K562 (cell line): ENCODE data around the gene MARS1. TPM values are rescaled to one million over a fixed set of nuclear protein-coding genes. Genes with fewer than 3 reads are reported as not detected.

Experiments used
- CHCHD3 ChIP-seq: fragments of 250-450 bp; sonication (Bioruptor Pico); IDR thresholded peaks from 2 replicates; pipeline ENCODE4 v2.1.2; 2022; ENCODE audit warnings: mild to moderate bottlenecking
- DEAF1 ChIP-seq: fragments of 450-650 bp; formaldehyde crosslinking; IDR thresholded peaks from 2 replicates; pipeline ENCODE4 v1.4.0; 2020; ENCODE audit warnings: mild to moderate bottlenecking, moderate library complexity
- FOXJ2 ChIP-seq: fragments of 200-800 bp; sonication (Bioruptor generic); IDR thresholded peaks from 2 replicates; pipeline ENCODE4 v1.6.1; 2016; ENCODE audit warnings: missing genetic modification characterization, missing compliant biosample characterization
- GABPB1 ChIP-seq: sonication (generic); formaldehyde crosslinking; IDR thresholded peaks from 2 replicates; pipeline ENCODE4 v1.8.0; 2022; ENCODE audit warnings: mild to moderate bottlenecking, missing genetic modification reagents
- HBP1 ChIP-seq: fragments of 450-650 bp; formaldehyde crosslinking; IDR thresholded peaks from 2 replicates; pipeline ENCODE4 v1.4.0; 2022; ENCODE audit warnings: missing genetic modification characterization
- KAT7 ChIP-seq: sonication (generic); formaldehyde crosslinking; IDR thresholded peaks from 2 replicates; pipeline ENCODE4 v1.8.0; 2022; ENCODE audit warnings: missing genetic modification reagents, mild to moderate bottlenecking, borderline replicate concordance
- MTA1 ChIP-seq: fragments of 450-650 bp; IDR thresholded peaks from 2 replicates; pipeline ENCODE4 v1.6.1; 2017; ENCODE audit warnings: borderline replicate concordance
- MYC ChIP-seq, 2 experiments: fragments of 250-450 bp in 1 of 2; sonication (Bioruptor Pico) in 1 of 2; IDR thresholded peaks; 2 replicates each; pipeline versions ENCODE4 v1.5.1 to v1.6.1; 2012 to 2021; ENCODE audit warnings: low read depth in 2 of 2, borderline replicate concordance in 1 of 2, improper control_type of control experiment in 1 of 2, low read length in 1 of 2, mild to moderate bottlenecking in 1 of 2, moderate library complexity in 1 of 2
- NCOR1 ChIP-seq: fragments of 450-650 bp; IDR thresholded peaks from 2 replicates; pipeline ENCODE4 v1.6.1; 2016; ENCODE audit warnings: mild to moderate bottlenecking, moderate library complexity
- NFE2 ChIP-seq: IDR thresholded peaks from 2 replicates; pipeline ENCODE4 v1.6.1; 2014; ENCODE audit warnings: antibody characterized with exemption, low read depth
- NONO ChIP-seq, 2 experiments: fragments of 200-400 bp in 1 of 2; fragments of 450-650 bp in 1 of 2; formaldehyde crosslinking in 1 of 2; IDR thresholded peaks; 2 replicates each; pipeline ENCODE4 v1.6.1; 2017; ENCODE audit warnings: low read depth in 2 of 2, mild to moderate bottlenecking in 2 of 2, moderate library complexity in 2 of 2, low read length in 1 of 2
- POLR2A ChIP-seq: fragments of 450-650 bp; conservative IDR thresholded peaks from 2 replicates; pipeline ENCODE4 v1.6.1; 2016
- SMAD1 ChIP-seq: fragments of 150-350 bp; IDR thresholded peaks from 2 replicates; pipeline ENCODE4 v1.6.1; 2014; ENCODE audit warnings: low read length, low read depth; ENCODE audit not compliant: partially characterized antibody
- SUPT5H ChIP-seq: fragments of 450-650 bp; IDR thresholded peaks from 2 replicates; pipeline ENCODE4 v1.6.1; 2016
- TGIF2 ChIP-seq: sonication (generic); formaldehyde crosslinking; IDR thresholded peaks from 2 replicates; pipeline ENCODE4 v1.8.1; 2022; ENCODE audit warnings: mild to moderate bottlenecking, missing genetic modification reagents, moderate library complexity
- TOE1 ChIP-seq, 2 experiments: fragments of 450-650 bp in 1 of 2; sonication (generic) in 1 of 2; formaldehyde crosslinking in 1 of 2; IDR thresholded peaks; 2 replicates each; pipeline versions ENCODE4 v1.7.1 to v1.8.0; 2016 to 2022; ENCODE audit warnings: borderline replicate concordance in 2 of 2, mild to moderate bottlenecking in 2 of 2, antibody characterized with exemption in 1 of 2, inconsistent platforms in 1 of 2, low read depth in 1 of 2, missing genetic modification reagents in 1 of 2, moderate library complexity in 1 of 2
- ZNF232 ChIP-seq: sonication (generic); formaldehyde crosslinking; IDR thresholded peaks from 2 replicates; pipeline ENCODE4 v1.8.0; 2022; ENCODE audit warnings: mild to moderate bottlenecking, missing genetic modification reagents
- ZNF324 ChIP-seq: fragments of 250-450 bp; sonication (Bioruptor Pico); IDR thresholded peaks from 2 replicates; pipeline ENCODE4 v1.4.0; 2020; ENCODE audit warnings: mild to moderate bottlenecking
- ZNF561 ChIP-seq: fragments of 450-650 bp; formaldehyde crosslinking; conservative IDR thresholded peaks from 2 replicates; pipeline ENCODE4 v1.4.0; 2020; ENCODE audit warnings: mild to moderate bottlenecking, moderate library complexity
- ZNF668 ChIP-seq: fragments of 250-450 bp; sonication (Bioruptor Pico); IDR thresholded peaks from 2 replicates; pipeline ENCODE4 v1.8.0; 2022; ENCODE audit warnings: mild to moderate bottlenecking, inconsistent platforms
- polyA plus RNA-seq, 8 experiments: library from polyadenylated mRNA; depleted of rRNA in 4 of 8; stranded (reverse) in 5 of 8; unstranded in 3 of 8; fragments of >200 nt; fragmentation: Nextera tagmentation in 2 of 8; fragmentation: Illumina TruSeq in 1 of 8; extraction: Ambion mirVana in 2 of 8; extraction: Trizol in 1 of 8; gene quantifications; 2 replicates each; pipeline versions ENCODE4 v1.2.1 to v1.2.3, GENCODE V29; 2011 to 2014; ENCODE audit warnings: inconsistent platforms in 1 of 8, missing spikeins in 1 of 8
- total RNA-seq, 7 experiments: library from RNA; depleted of rRNA in 6 of 7; stranded (reverse); fragments of >200 nt in 6 of 7; fragmentation: Illumina TruSeq in 2 of 7; extraction: Trizol in 2 of 7; gene quantifications; 2 replicates each; pipeline versions ENCODE4 v1.2.1 to v1.2.3, GENCODE V29; 2011 to 2021; ENCODE audit warnings: low replicate concordance in 1 of 7
- TF ChIP-seq, protein P1 (sequence below): sonication (generic); formaldehyde crosslinking; IDR thresholded peaks from 2 replicates; pipeline ENCODE4 v1.8.1; 2023; ENCODE audit warnings: mild to moderate bottlenecking, missing genetic modification reagents, moderate library complexity
- TF ChIP-seq, protein P2 (sequence below): fragments of 200-800 bp; sonication (Bioruptor generic); IDR thresholded peaks from 2 replicates; pipeline ENCODE4 v1.6.1; 2017; ENCODE audit warnings: missing genetic modification characterization, missing compliant biosample characterization

MARS1 gene
- total and polyA plus RNA-seq, 9 of the 15 experiments (the other 6 are each of a cell fraction or from before 2014, with no cell fraction given) = 117 to 382 (median 220) TPM

DNA sequence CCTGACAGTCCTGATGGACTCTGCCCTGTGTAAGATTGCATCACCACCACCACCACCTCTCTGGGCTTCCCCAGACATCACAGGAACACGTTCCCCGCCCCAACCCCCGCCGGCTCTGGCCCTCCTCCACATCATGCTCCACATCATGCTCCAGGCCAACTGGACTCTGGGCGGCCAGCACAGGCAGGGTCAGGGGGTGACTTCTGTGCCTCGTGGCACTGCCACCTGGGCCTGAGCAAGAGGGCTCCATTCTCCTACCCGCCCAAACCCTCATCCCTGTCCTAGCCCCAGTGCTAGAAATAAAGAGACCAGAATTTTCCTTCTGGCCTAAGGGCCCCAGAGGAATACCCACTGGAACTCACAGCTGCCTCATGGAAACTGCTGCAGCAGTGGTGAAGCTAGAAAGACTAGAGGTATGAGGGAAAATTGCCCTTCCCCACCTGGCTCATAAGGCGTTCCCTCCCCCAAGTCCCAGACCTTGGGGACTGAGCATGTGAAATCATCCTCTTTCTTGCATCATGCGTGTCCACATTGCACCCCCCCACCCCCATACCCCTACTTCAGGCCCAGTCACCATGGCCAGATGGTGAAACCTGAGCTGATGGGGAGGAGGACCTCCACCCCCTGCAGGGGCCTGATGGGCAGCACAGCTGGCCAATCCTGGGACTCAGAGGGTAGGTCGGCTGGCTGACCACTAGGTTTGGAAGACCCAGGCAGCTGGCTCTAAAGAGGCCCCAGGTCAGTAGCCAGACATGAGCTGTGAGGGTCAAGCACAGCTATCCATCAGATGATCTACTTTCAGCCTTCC is 33.1 kb upstream of the MARS1 start, which contains the start of gene INHBE (continued):
- TF ChIP-seq, protein P1, sequence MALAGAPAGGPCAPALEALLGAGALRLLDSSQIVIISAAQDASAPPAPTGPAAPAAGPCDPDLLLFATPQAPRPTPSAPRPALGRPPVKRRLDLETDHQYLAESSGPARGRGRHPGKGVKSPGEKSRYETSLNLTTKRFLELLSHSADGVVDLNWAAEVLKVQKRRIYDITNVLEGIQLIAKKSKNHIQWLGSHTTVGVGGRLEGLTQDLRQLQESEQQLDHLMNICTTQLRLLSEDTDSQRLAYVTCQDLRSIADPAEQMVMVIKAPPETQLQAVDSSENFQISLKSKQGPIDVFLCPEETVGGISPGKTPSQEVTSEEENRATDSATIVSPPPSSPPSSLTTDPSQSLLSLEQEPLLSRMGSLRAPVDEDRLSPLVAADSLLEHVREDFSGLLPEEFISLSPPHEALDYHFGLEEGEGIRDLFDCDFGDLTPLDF (CRISPR knock-in tag) = no peak
- TF ChIP-seq NCOR1 = no peak; the same call in 1 of the 2 replicates
- peak; percentile 59 for TF ChIP-seq NFE2
- TF ChIP-seq HBP1 (CRISPR knock-in tag) = peak; percentile 71
- TF ChIP-seq MYC (IDR thresholded peaks at IDR 0.05; ENCODE audit: low read depth, low read length) = peak; percentile 99
- peak; percentile 93 for TF ChIP-seq MYC (CRISPR knock-in tag; IDR thresholded peaks at IDR 0.05; ENCODE audit: borderline replicate concordance, low read depth)
- 0 out of 2 replicates have a peak, but pooled peaks have one; percentile 24 for TF ChIP-seq ZNF561 (CRISPR knock-in tag)
- no peak for TF ChIP-seq MTA1
- TF ChIP-seq GABPB1 (CRISPR knock-in tag) = peak; percentile 59
- 0 out of 2 replicates have a peak, but pooled peaks have one; percentile 58 for TF ChIP-seq POLR2A
- TF ChIP-seq DEAF1 (CRISPR knock-in tag) = no peak
- no peak for TF ChIP-seq ZNF232
- TF ChIP-seq FOXJ2 (tag) = peak; percentile 57; the same call in 1 of the 2 replicates
- peak; percentile 56; the same call in 1 of the 2 replicates for TF ChIP-seq TOE1 (IDR thresholded peaks at IDR 0.05; ENCODE audit: borderline replicate concordance)
- TF ChIP-seq TOE1 (CRISPR knock-in tag; IDR thresholded peaks at IDR 0.05; ENCODE audit: borderline replicate concordance, low read depth) = no peak
- peak; percentile 33; the same call in 1 of the 2 replicates for TF ChIP-seq ZNF324 (CRISPR knock-in tag)
- TF ChIP-seq SMAD1 = peak; percentile 47
- TF ChIP-seq CHCHD3 (CRISPR knock-in tag) = no peak
- TF ChIP-seq ZNF668 = peak; percentile 88; the same call in 1 of the 2 replicates
- TF ChIP-seq, protein P2, sequence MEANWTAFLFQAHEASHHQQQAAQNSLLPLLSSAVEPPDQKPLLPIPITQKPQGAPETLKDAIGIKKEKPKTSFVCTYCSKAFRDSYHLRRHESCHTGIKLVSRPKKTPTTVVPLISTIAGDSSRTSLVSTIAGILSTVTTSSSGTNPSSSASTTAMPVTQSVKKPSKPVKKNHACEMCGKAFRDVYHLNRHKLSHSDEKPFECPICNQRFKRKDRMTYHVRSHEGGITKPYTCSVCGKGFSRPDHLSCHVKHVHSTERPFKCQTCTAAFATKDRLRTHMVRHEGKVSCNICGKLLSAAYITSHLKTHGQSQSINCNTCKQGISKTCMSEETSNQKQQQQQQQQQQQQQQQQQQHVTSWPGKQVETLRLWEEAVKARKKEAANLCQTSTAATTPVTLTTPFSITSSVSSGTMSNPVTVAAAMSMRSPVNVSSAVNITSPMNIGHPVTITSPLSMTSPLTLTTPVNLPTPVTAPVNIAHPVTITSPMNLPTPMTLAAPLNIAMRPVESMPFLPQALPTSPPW (CRISPR knock-in tag) = peak; percentile 90
- no peak for TF ChIP-seq KAT7
- TF ChIP-seq SUPT5H = no peak
- no peak for TF ChIP-seq TGIF2
- TF ChIP-seq NONO (IDR thresholded peaks at IDR 0.05; ENCODE audit: low read depth in 2 of 2, low read length in 1 of 2) = no peak
